ENCODE measurements around the gene LGALS3. TPM values are rescaled to one million over a fixed set of nuclear protein-coding genes. Genes with fewer than 3 reads are reported as not detected.
A peak's percentile ranks its signal among the peaks of the same experiment; 100 is the strongest.

The LGALS3 gene
- total RNA-seq, 4 donors from 2014 or later: 68.0 to 124 (median 80.6) TPM

DNA sequence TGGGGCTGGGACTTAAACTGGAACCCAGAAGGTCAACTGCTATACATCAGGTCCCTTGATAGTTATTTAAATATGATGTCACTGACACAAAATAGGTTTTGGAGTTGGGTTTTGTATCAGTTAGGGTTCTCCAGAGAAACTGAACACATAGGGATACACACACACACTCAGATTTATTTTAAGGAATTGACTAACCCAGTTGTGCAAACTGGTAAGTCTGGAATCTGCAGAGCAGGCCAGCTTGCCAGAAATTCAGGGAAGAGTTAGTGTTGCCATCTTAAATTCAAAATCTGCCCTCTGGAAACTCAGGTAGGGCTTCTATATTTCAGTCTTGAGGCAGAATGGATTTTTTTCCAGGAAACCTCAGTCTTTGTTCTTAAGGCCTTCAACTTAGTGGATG, 40.7 kb upstream of the LGALS3 start:
- TF ChIP-seq POLR2A (IDR thresholded peaks at IDR 0.05): no peak
- TF ChIP-seq CTCF (IDR thresholded peaks at IDR 0.05 in 4 of 5, conservative IDR thresholded peaks at IDR 0.05 in 1 of 5): no peak
- no peaks in the 10 kb centered on the region for H3K27me3 ChIP-seq
- H3K36me3 ChIP-seq: no peaks in the 10 kb centered on the region
- no peak overlapping the region for H3K27ac ChIP-seq
- H3K4me1 ChIP-seq: peaks cover 0 to 4% of the 10 kb centered on the region in 2 donors
- intact Hi-C loops (cut with DNase I; ENCODE audit: low total_unique reads) (loop anchor here (2.0 to 5.0 kb wide), 3 partner anchors 36 to 72 kb away; partner anchors contain the start of gene MAPK1IP1L), in situ Hi-C loops (cut with MboI; ENCODE audit: low sequenced_read_pairs in 4 of 4) (loop anchor here in 1 of 4 donors (25.0 kb wide), 1 partner anchor 349 kb away; the partner anchor contains the start of gene TBPL2)
- H3K9me3 ChIP-seq: no peaks in the 10 kb centered on the region
- DNase-seq (no peak), ATAC-seq (no peak)
- H3K4me3 ChIP-seq: no peak overlapping the region

GRCh38 chr14:55092341-55092740, 36.7 kb upstream of the LGALS3 start:
- Histone ChIP-seq H3K27me3 (no peaks in the 10 kb centered on the region), H3K4me1 (peaks cover 0 to 9% of the 10 kb centered on the region in 2 donors), H3K4me3 (no peak overlapping the region), H3K27ac (peak overlapping the region in 1 of 4 donors; percentile 43), H3K36me3 (no peaks in the 10 kb centered on the region), H3K9me3 (no peaks in the 10 kb centered on the region)
- in situ Hi-C loops (cut with MboI; ENCODE audit: low sequenced_read_pairs in 4 of 4) (loop anchor here in 3 of 4 donors (5.0 to 25.0 kb wide), 2 partner anchors 65 to 345 kb away; partner anchors contain the start of gene TBPL2 (in 1 of the 3)), intact Hi-C loops (cut with DNase I; ENCODE audit: low total_unique reads) (no loop called here)
- no peak for ATAC-seq
- no peak for DNase-seq
- TF ChIP-seq POLR2A (IDR thresholded peaks at IDR 0.05): no peak
- TF ChIP-seq CTCF (IDR thresholded peaks at IDR 0.05 in 4 of 5, conservative IDR thresholded peaks at IDR 0.05 in 1 of 5): no peak

GRCh38 chr14:55094292-55095157, 34.5 kb upstream of the LGALS3 start:
- Histone ChIP-seq H3K36me3 (no peaks in the 10 kb centered on the region), H3K9me3 (no peaks in the 10 kb centered on the region), H3K4me1 (peaks cover 0 to 22% of the 10 kb centered on the region in 2 donors), H3K27ac (no peak overlapping the region), H3K27me3 (no peaks in the 10 kb centered on the region), H3K4me3 (no peak overlapping the region)
- TF ChIP-seq CTCF (IDR thresholded peaks at IDR 0.05 in 4 of 5, conservative IDR thresholded peaks at IDR 0.05 in 1 of 5) (no peak), POLR2A (IDR thresholded peaks at IDR 0.05) (no peak)
- intact Hi-C loops (cut with DNase I; ENCODE audit: low total_unique reads): no loop called here
- in situ Hi-C loops (cut with MboI; ENCODE audit: low sequenced_read_pairs in 4 of 4): loop anchor here in 3 of 4 donors (5.0 to 25.0 kb wide), 2 partner anchors 63 to 343 kb away; partner anchors contain the start of gene TBPL2 (in 1 of the 3)
- ATAC-seq (no peak), DNase-seq (no peak)

GRCh38 chr14:55097881-55098560, 31.0 kb upstream of the LGALS3 start:
- DNase-seq (peak; percentile 14 to 34), ATAC-seq (no peak)
- intact Hi-C loops (cut with DNase I; ENCODE audit: low total_unique reads) (no loop called here), in situ Hi-C loops (cut with MboI; ENCODE audit: low sequenced_read_pairs in 4 of 4) (loop anchor here in 1 of 4 donors (25.0 kb wide), 1 partner anchor 339 kb away; the partner anchor contains the start of gene TBPL2)
- TF ChIP-seq POLR2A (IDR thresholded peaks at IDR 0.05): no peak
- TF ChIP-seq CTCF (IDR thresholded peaks at IDR 0.05 in 4 of 5, conservative IDR thresholded peaks at IDR 0.05 in 1 of 5): no peak
- no peak overlapping the region for H3K4me3 ChIP-seq
- H3K27me3 ChIP-seq: no peaks in the 10 kb centered on the region
- H3K4me1 ChIP-seq: peaks cover 3 to 42% of the 10 kb centered on the region in 2 donors
- H3K27ac ChIP-seq: peak overlapping the region; percentile 17 to 86 (median 71)
- no peaks in the 10 kb centered on the region for H3K9me3 ChIP-seq
- no peaks in the 10 kb centered on the region for H3K36me3 ChIP-seq

All from gastrocnemius medialis (tissue), 4 donors.